Natural killer cell (primary cell): ENCODE measurements around the gene SEMA3C. TPM values are rescaled to one million over a fixed set of nuclear protein-coding genes. Genes with fewer than 3 reads are reported as not detected.

Source experiments
- ATAC-seq, 3 donors: fragments of 150-1000 bp in 2 of 3; fragments of 200-7000 bp in 1 of 3; cut with Tn5 transposase; 1 replicate in 1 of 3; 2 replicates in 2 of 3; pipeline ENCODE4 v1.10.0; 2021; ENCODE audit warnings: mild to moderate bottlenecking in 2 of 3, moderate library complexity in 2 of 3
- DNase-seq, 2 donors: peaks; one replicate each; pipeline versions ENCODE4 v3.0.0 to v3.0.0-alpha.2; 2013 to 2021; ENCODE audit warnings: mixed read lengths in 1 of 2
- H3K27ac ChIP-seq: one replicate; pipeline ENCODE4 v1.5.1; 2013; ENCODE audit warnings: mild to moderate bottlenecking, low read length
- H3K27me3 ChIP-seq: one replicate; pipeline ENCODE4 v1.6.1; 2013; ENCODE audit warnings: low read length; ENCODE audit not compliant: control insufficient read depth, insufficient read depth
- H3K36me3 ChIP-seq: one replicate; pipeline ENCODE4 v1.6.1; 2013; ENCODE audit warnings: low read length; ENCODE audit not compliant: control insufficient read depth, insufficient read depth
- H3K4me1 ChIP-seq: one replicate; pipeline ENCODE4 v1.6.1; 2013; ENCODE audit warnings: low read length; ENCODE audit not compliant: control insufficient read depth, insufficient read depth
- H3K4me3 ChIP-seq: one replicate; pipeline ENCODE4 v1.5.1; 2013; ENCODE audit warnings: low read length
- H3K9me3 ChIP-seq: one replicate; pipeline ENCODE4 v1.6.1; 2013; ENCODE audit warnings: low read length; ENCODE audit not compliant: control insufficient read depth, insufficient read depth
- H3K27ac Mint-ChIP-seq, 2 donors: one replicate each; pipeline ENCODE4 v1.8.0; 2022; ENCODE audit warnings: mild to moderate bottlenecking in 2 of 2, mixed read lengths in 2 of 2, moderate library complexity in 1 of 2
- H3K27me3 Mint-ChIP-seq, 2 donors: one replicate each; pipeline ENCODE4 v1.8.0; 2022; ENCODE audit warnings: low read depth in 2 of 2, mixed read lengths in 2 of 2
- H3K36me3 Mint-ChIP-seq: one replicate; pipeline ENCODE4 v1.8.0; 2022; ENCODE audit warnings: mixed read lengths
- H3K4me1 Mint-ChIP-seq, 2 donors: one replicate each; pipeline ENCODE4 v1.8.0; 2022; ENCODE audit warnings: mixed read lengths in 2 of 2
- H3K4me3 Mint-ChIP-seq: one replicate; pipeline ENCODE4 v1.8.0; 2022; ENCODE audit warnings: mild to moderate bottlenecking, moderate library complexity, mixed read lengths
- H3K9me3 Mint-ChIP-seq, 2 donors: one replicate each; pipeline ENCODE4 v1.8.0; 2022; ENCODE audit warnings: mixed read lengths in 2 of 2
- CTCF ChIP-seq: fragments of 200-600 bp; IDR thresholded peaks from one replicate; pipeline ENCODE4 v1.8.0; 2022; ENCODE audit warnings: antibody characterized with exemption
- WGBS: methylation state at CpG from one replicate; pipeline ENCODE4 v1.1.7; 2013; ENCODE audit warnings: missing lambda C conversion rate; ENCODE audit not compliant: insufficient coverage; 5-methylcytosine and 5-hydroxymethylcytosine counted together
- intact Hi-C: fragments of 100-400 bp; cut with micrococcal nuclease; formaldehyde crosslinking; loops from one replicate; pipeline ENCODE4 v1.14.2; 2022
- total RNA-seq, 4 donors: library from RNA; stranded (reverse); fragments of 120-200 nt in 1 of 4; gene quantifications; one replicate each; pipeline versions ENCODE4 v1.2.3 to v1.2.4, GENCODE V29; 2013 to 2022

The SEMA3C gene
- total RNA-seq, 3 donors from 2014 or later (not counting 1 experiment from before 2014, with no cell fraction given) = 0.41 to 12.2 (median 0.94) TPM

- H3K4me1 ChIP-seq = no peaks in the 10 kb centered on the region
- H3K9me3 ChIP-seq = no peaks in the 10 kb centered on the region
- no peaks in the 10 kb centered on the region for H3K36me3 ChIP-seq
- no peak for DNase-seq
- intact Hi-C loops = no loop called here
- ATAC-seq = no peak
- Mint-ChIP-seq H3K27ac (no peak overlapping the region), H3K36me3 (no peaks in the 10 kb centered on the region), H3K9me3 (peaks cover 0 to 6% of the 10 kb centered on the region in 2 donors), H3K4me1 (peaks cover 4 to 12% of the 10 kb centered on the region in 2 donors), H3K27me3 (no peaks in the 10 kb centered on the region), H3K4me3 (no peak overlapping the region)
- no peak overlapping the region for H3K27ac ChIP-seq
- H3K4me3 ChIP-seq = no peak overlapping the region
- WGBS = 86% methylated on average over 6 of the region's 6 CpGs
- no peak for TF ChIP-seq CTCF
- no peaks in the 10 kb centered on the region for H3K27me3 ChIP-seq
Measured at GRCh38 chr7:80869821-80870751, 48.8 kb downstream of the SEMA3C start.

- H3K36me3 Mint-ChIP-seq = no peaks in the 10 kb centered on the region
- peaks cover 3 to 6% of the 10 kb centered on the region in 2 donors for H3K9me3 Mint-ChIP-seq
- no peak for TF ChIP-seq CTCF
- Histone ChIP-seq H3K36me3 (no peaks in the 10 kb centered on the region), H3K4me3 (no peak overlapping the region), H3K27ac (no peak overlapping the region), H3K9me3 (no peaks in the 10 kb centered on the region), H3K4me1 (no peaks in the 10 kb centered on the region), H3K27me3 (no peaks in the 10 kb centered on the region)
- DNase-seq (no peak), ATAC-seq (no peak)
- no peaks in the 10 kb centered on the region for H3K27me3 Mint-ChIP-seq
- WGBS = 67% methylated on average over 1 of the region's 4 CpGs
- intact Hi-C loops = no loop called here
- H3K4me3 Mint-ChIP-seq = no peak overlapping the region
- peaks cover 4 to 12% of the 10 kb centered on the region in 2 donors for H3K4me1 Mint-ChIP-seq
- no peak overlapping the region for H3K27ac Mint-ChIP-seq
Measured at GRCh38 chr7:80869106-80869784, 49.6 kb downstream of the SEMA3C start.

- TF ChIP-seq CTCF = no peak
- Histone ChIP-seq H3K27me3 (no peaks in the 10 kb centered on the region), H3K4me1 (no peaks in the 10 kb centered on the region), H3K27ac (no peak overlapping the region), H3K36me3 (no peaks in the 10 kb centered on the region), H3K4me3 (no peak overlapping the region), H3K9me3 (no peaks in the 10 kb centered on the region)
- H3K27me3 Mint-ChIP-seq = no peaks in the 10 kb centered on the region
- no peak for ATAC-seq
- H3K4me3 Mint-ChIP-seq = no peak overlapping the region
- no peak for DNase-seq
- no CpG with 5 or more reads among the region's 1 CpG for WGBS
- H3K27ac Mint-ChIP-seq = no peak overlapping the region
- H3K9me3 Mint-ChIP-seq = peaks cover 3 to 7% of the 10 kb centered on the region in 2 donors
- intact Hi-C loops = no loop called here
- H3K4me1 Mint-ChIP-seq = peaks cover 4 to 9% of the 10 kb centered on the region in 2 donors
- H3K36me3 Mint-ChIP-seq = no peaks in the 10 kb centered on the region
Measured at GRCh38 chr7:80868566-80868965, 50.3 kb downstream of the SEMA3C start.
